ENCODE data around the gene KIF18A. TPM values are rescaled to one million over a fixed set of nuclear protein-coding genes. Genes with fewer than 3 reads are reported as not detected.
A peak's percentile ranks its signal among the peaks of the same experiment; 100 is the strongest.

The KIF18A gene
- total and polyA plus RNA-seq, 2 of the 13 experiments (the other 11 are each of a cell fraction or from before 2014, with no cell fraction given): 3.4 to 14.4 TPM

DNA sequence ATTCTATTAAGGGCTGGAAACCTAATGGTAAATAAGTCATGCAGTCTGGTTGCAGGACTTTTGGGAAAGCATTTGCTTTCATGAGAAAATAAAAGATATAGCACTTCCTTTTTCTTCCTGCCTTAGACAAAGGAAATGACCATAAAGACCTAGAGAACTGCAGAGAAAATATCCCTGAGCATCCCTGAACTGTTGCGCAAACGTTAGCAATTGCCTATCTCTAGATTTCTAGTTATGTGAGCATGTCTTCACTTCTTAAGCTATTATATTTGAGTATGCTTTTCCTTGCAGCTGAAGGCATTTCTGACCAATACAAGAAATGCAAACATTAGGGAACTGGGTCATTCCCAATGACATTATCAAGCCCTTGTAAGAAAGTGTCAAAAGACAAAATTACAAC, 110.6 kb downstream of the KIF18A start:
- Histone ChIP-seq H3K9me3 (ENCODE audit: low read length) (peaks cover 41% of the 10 kb centered on the region), H3K36me3 (replicated peaks in 1 of 2; ENCODE audit: control insufficient read depth in 1 of 2, insufficient read depth in 2 of 2, low read length in 2 of 2) (no peaks in the 10 kb centered on the region), H3K4me2 (ENCODE audit: low read depth, low read length) (no peak overlapping the region), H3K27me3 (ENCODE audit: control insufficient read depth in 1 of 2, insufficient read depth in 2 of 2, low read length in 2 of 2) (no peaks in the 10 kb centered on the region), H3K4me1 (ENCODE audit: insufficient read depth, low read length) (no peaks in the 10 kb centered on the region), H4K20me1 (ENCODE audit: insufficient read depth, low read length) (no peaks in the 10 kb centered on the region), H2AFZ (ENCODE audit: low read length) (no peak overlapping the region), H3K4me3 (replicated peaks in 1 of 3; ENCODE audit: insufficient read depth in 1 of 3, low read depth in 2 of 3, low read length in 3 of 3) (no peak overlapping the region), H3K79me2 (ENCODE audit: insufficient read depth, low read length) (no peaks in the 10 kb centered on the region), H3K9ac (ENCODE audit: insufficient read depth, low read depth, low read length) (no peak overlapping the region), H3K27ac (ENCODE audit: extremely low read length, insufficient read depth, low read length) (no peak overlapping the region)
- ATAC-seq (no peak), FAIRE-seq (no peak), DNase-seq (ENCODE audit: low spot score) (no peak)
- in situ Hi-C loops (cut with HindIII; ENCODE audit: extremely low pct_ligation_motif_present, low pct_unique_long_range_greater_than_20kb) (no loop called here), intact Hi-C loops (cut with micrococcal nuclease; ENCODE audit: unreplicated experiment) (no loop called here)
- no TSS peak for BruUV-seq (replicated peaks)
- TF ChIP-seq ZNF543 (CRISPR knock-in tag; IDR thresholded peaks at IDR 0.05): no peak
- TF ChIP-seq NONO (IDR thresholded peaks at IDR 0.05): no peak
- no peak for TF ChIP-seq NONO (CRISPR knock-in tag; conservative IDR thresholded peaks at IDR 0.05)
- no peak for TF ChIP-seq NRL (CRISPR knock-in tag; IDR thresholded peaks at IDR 0.05; ENCODE audit: borderline replicate concordance)
- TF ChIP-seq CEBPB (IDR thresholded peaks at IDR 0.05; ENCODE audit: borderline replicate concordance, low read depth, low read length): 0 out of 2 replicates have a peak, but pooled peaks have one; percentile 23
- no peak for TF ChIP-seq SIN3B (IDR thresholded peaks at IDR 0.05; ENCODE audit: low read length)
- no peak for TF ChIP-seq SP1 (IDR thresholded peaks at IDR 0.05)
- no peak for TF ChIP-seq SP1 (CRISPR knock-in tag; IDR thresholded peaks at IDR 0.05)
- no peak for TF ChIP-seq ZNF253 (CRISPR knock-in tag; IDR thresholded peaks at IDR 0.05; ENCODE audit: borderline replicate concordance)
- no peak for TF ChIP-seq ZNF496 (CRISPR knock-in tag; IDR thresholded peaks at IDR 0.05; ENCODE audit: insufficient replicate concordance)
- no peak for TF ChIP-seq ZNF556 (CRISPR knock-in tag; IDR thresholded peaks at IDR 0.05; ENCODE audit: borderline replicate concordance)
- CTCF ChIA-PET (ENCODE audit: low intra/inter-chr PET ratio, low total read pairs): no interaction called here
- POLR2A ChIA-PET: no interaction called here
- 70% methylated on average over 2 of the region's 2 CpGs for WGBS (ENCODE audit: low lambda C conversion rate)

DNA sequence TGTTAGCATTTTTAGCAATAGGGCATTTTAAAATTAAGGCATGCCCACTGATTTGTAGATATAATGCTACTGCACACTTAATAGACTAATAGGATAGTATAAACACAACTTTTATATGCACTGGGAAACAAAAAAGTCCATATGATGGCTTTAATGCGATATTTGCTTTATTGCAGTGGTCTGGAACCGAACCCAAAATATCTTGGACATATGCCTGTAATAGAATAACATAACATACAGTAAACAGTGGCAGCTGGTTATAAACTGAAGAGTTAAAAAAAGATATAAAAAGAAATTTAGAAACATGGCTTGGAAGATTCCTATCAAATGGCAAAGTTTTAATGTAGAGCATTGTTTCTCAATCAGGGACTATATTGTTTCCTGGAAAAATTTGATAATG, 111.9 kb downstream of the KIF18A start:
- Histone ChIP-seq H3K27me3 (ENCODE audit: control insufficient read depth in 1 of 2, insufficient read depth in 2 of 2, low read length in 2 of 2) (no peaks in the 10 kb centered on the region), H3K4me2 (ENCODE audit: low read depth, low read length) (no peak overlapping the region), H2AFZ (ENCODE audit: low read length) (no peak overlapping the region), H3K4me1 (ENCODE audit: insufficient read depth, low read length) (no peaks in the 10 kb centered on the region), H4K20me1 (ENCODE audit: insufficient read depth, low read length) (no peaks in the 10 kb centered on the region), H3K9me3 (ENCODE audit: low read length) (peaks cover 28% of the 10 kb centered on the region), H3K36me3 (replicated peaks in 1 of 2; ENCODE audit: control insufficient read depth in 1 of 2, insufficient read depth in 2 of 2, low read length in 2 of 2) (no peaks in the 10 kb centered on the region), H3K4me3 (replicated peaks in 1 of 3; ENCODE audit: insufficient read depth in 1 of 3, low read depth in 2 of 3, low read length in 3 of 3) (no peak overlapping the region), H3K79me2 (ENCODE audit: insufficient read depth, low read length) (no peaks in the 10 kb centered on the region), H3K9ac (ENCODE audit: insufficient read depth, low read depth, low read length) (no peak overlapping the region), H3K27ac (ENCODE audit: extremely low read length, insufficient read depth, low read length) (no peak overlapping the region)
- no TSS peak for BruUV-seq (replicated peaks)
- no peak for DNase-seq (ENCODE audit: low spot score)
- CTCF ChIA-PET (ENCODE audit: low intra/inter-chr PET ratio, low total read pairs): no interaction called here
- WGBS (ENCODE audit: low lambda C conversion rate): 76% methylated on average over 2 of the region's 2 CpGs
- in situ Hi-C loops (cut with HindIII; ENCODE audit: extremely low pct_ligation_motif_present, low pct_unique_long_range_greater_than_20kb): no loop called here
- FAIRE-seq: no peak
- POLR2A ChIA-PET: no interaction called here
- no peak for ATAC-seq
- intact Hi-C loops (cut with micrococcal nuclease; ENCODE audit: unreplicated experiment): no loop called here
- TF ChIP-seq, protein P1, sequence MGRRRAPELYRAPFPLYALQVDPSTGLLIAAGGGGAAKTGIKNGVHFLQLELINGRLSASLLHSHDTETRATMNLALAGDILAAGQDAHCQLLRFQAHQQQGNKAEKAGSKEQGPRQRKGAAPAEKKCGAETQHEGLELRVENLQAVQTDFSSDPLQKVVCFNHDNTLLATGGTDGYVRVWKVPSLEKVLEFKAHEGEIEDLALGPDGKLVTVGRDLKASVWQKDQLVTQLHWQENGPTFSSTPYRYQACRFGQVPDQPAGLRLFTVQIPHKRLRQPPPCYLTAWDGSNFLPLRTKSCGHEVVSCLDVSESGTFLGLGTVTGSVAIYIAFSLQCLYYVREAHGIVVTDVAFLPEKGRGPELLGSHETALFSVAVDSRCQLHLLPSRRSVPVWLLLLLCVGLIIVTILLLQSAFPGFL (CRISPR knock-in tag; IDR thresholded peaks at IDR 0.05): no peak
- TF ChIP-seq HNRNPUL1 (IDR thresholded peaks at IDR 0.05; ENCODE audit: low read depth, low read length): no peak
- no peak for TF ChIP-seq NBN (conservative IDR thresholded peaks at IDR 0.05)
- TF ChIP-seq, protein P2, sequence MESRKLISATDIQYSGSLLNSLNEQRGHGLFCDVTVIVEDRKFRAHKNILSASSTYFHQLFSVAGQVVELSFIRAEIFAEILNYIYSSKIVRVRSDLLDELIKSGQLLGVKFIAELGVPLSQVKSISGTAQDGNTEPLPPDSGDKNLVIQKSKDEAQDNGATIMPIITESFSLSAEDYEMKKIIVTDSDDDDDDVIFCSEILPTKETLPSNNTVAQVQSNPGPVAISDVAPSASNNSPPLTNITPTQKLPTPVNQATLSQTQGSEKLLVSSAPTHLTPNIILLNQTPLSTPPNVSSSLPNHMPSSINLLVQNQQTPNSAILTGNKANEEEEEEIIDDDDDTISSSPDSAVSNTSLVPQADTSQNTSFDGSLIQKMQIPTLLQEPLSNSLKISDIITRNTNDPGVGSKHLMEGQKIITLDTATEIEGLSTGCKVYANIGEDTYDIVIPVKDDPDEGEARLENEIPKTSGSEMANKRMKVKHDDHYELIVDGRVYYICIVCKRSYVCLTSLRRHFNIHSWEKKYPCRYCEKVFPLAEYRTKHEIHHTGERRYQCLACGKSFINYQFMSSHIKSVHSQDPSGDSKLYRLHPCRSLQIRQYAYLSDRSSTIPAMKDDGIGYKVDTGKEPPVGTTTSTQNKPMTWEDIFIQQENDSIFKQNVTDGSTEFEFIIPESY (CRISPR knock-in tag; IDR thresholded peaks at IDR 0.05): no peak
